HG02763 (cell line): Measurements from ENCODE around the gene DOCK1.

Source experiments
- ATAC-seq: cut with Tn5 transposase; IDR thresholded peaks from one replicate; pipeline ENCODE4 v1.9.1; 2021; ENCODE audit warnings: mild to moderate bottlenecking, moderate library complexity; ENCODE audit not compliant: unreplicated experiment

The DOCK1 gene

GRCh38 chr10:127440371-127440770, 535.1 kb downstream of the DOCK1 start:
- no peak for ATAC-seq

DNA sequence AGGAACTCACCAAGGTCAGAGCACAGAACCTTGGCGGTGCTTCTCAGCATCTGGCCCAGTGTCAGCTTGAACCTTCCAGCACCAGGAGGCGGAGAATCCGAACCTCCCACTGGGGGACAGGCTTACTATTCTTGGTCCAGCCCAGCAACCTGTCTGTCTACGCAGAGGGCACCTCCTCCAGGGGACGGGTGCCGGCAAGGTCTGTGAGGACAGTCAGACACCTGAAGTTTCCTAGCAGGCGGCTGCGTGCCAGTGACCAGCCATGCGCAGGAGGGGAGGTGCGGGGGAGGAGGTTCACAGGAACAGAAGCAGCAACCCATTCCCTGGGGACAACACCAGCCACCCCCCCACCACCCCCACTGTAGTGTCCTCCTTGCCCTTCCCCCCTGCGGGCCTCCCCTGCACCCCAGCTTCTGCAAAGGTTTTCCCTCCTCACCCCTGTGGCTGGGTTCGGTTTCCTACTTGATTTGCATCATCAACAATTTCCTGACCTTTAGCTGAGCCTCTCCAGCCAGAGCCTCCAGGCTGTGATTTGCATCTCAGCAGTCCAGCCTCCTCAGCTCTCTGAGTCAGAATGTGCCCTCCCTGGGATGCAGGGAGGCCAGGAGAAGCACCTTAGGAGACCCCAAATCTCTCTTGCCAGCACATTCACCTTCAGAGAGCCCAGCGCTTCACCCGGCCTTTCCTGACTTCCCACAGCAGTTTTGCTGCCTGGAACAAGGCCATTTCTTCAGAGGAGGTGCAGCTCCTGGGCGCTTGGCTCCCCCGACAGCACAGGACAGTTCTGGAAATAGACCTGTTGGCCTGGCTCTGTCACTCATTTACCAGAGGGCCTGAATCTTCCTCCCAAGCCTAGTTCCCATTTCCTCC, 536.4 kb downstream of the DOCK1 start:
- ATAC-seq: no peak

- ATAC-seq: no peak
These were observed 536.9 kb downstream of the DOCK1 start for GRCh38 chr10:127442220-127442525.

- ATAC-seq: no peak
These were observed 538.9 kb downstream of the DOCK1 start for GRCh38 chr10:127444155-127444554.

DNA sequence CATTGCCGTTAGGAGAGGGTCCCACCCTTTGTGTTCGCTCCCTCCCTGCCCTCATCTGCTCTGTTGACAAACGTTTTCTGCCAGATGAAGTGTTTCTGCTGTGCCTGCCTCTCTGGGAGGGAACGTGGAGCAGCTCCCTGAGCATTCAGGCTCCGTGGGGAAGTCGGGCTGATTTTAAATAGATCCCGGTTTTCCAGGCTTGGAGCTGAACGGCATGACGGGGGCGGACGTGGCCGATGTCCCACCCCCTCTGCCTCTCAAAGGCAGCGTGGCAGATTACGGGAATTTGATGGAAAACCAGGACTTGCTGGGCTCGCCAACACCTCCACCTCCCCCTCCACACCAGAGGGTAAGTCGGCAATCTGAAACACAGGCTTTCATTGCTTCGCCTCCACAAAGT, 542.0 kb downstream of the DOCK1 start:
- ATAC-seq: no peak

- no peak for ATAC-seq
These were observed 544.3 kb downstream of the DOCK1 start for GRCh38 chr10:127449490-127449889.

DNA sequence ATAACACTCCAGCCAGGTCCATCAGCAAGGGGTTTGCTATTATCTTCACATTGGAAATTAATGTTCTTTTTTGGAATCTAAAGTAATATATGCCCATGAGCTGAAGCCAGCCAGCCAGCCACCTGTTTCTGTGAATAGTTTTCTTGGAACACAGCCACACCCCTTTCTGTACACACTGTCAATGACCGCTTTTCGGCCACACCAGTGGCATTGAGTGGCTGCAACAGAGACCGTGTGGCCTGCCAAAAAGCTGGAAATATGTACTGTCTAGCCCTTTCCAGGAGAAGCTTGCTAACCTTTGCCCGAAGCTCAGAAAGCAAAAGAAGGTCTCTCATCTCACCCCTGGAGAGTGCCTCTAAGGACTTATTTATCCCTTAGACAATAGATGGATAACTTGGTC, 545.4 kb downstream of the DOCK1 start:
- ATAC-seq: no peak

DNA sequence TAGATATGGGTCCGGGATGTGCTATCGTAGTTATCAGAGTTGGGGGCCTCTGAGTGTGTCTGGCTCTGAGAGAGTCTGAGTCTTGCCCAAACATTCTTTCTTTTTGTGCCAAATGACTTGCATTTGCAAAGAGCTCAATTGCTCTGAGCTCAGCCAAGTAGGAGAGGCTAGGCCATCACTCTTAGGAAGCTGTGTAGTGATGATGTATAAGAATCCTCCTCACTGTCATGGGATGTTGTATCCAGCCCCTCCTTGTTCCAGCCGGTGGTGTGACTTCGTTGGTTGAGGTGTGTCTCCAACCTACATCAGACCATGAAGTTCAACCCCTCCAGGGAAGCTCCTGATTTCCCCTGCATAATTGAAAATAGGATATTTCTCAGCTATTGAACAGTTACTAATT, 546.4 kb downstream of the DOCK1 start:
- ATAC-seq: no peak

DNA sequence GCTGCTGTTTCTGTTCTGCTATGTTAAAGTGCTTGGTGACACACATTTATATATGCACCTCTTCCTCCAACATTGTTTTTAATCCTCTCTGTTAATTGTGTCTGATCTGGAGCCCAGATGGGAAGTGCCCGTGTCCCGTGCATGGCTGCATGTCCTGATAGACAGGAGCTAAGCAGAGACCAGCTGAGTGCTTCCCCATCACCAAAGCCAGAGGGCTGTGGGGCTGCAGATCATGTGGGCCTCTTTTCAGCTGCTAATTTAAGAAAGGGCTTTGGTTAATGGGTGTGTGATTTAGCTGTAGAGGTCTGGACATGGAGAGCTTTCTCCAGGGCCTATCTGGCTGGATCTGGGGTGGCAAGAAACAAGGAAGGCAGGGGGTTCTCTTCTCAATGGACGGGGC, 547.3 kb downstream of the DOCK1 start:
- no peak for ATAC-seq

- ATAC-seq: no peak
These were observed 548.5 kb downstream of the DOCK1 start for GRCh38 chr10:127453706-127454105.

- ATAC-seq: no peak
These were observed 550.9 kb downstream of the DOCK1 start for GRCh38 chr10:127456122-127456521.

DNA sequence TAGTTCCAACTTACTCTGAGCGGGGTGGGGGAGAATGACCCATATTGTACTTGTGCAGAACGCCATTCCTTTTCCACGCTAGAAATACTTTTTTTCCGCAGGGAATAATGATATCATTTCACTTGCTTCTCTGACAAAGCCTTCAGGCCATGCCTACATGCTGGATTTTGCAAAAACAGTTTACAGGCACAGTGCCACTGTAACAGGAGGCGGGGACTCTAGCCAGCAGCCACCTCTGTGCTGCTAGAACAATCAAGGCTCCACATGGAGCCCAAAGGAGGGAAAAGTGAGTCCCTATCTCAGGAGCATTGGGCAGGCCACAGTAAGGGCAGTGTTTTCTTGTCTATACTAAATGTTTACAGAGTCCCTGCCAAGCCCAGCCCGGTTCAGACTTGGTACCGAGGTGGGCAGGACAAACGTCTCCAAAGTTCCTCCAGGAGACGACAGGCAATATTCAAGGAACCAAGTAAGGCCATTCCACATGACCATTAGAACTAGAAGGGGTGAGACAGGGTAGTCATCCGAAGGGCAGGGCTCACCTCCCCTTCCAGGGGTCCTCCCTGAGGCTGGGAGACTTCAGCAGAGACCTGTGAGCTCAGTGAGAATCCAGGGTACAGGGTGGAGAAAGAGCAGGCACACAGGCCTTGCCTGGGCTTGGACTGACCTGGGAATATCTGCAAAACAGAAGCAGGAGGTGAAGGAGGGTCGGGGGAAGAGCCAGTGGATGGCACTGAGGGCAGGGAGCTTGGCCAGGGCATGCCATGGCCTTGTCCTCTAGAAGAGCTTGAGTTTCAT, 553.0 kb downstream of the DOCK1 start:
- ATAC-seq: no peak

- no peak for ATAC-seq
These were observed 553.6 kb downstream of the DOCK1 start for GRCh38 chr10:127458829-127459228.

DNA sequence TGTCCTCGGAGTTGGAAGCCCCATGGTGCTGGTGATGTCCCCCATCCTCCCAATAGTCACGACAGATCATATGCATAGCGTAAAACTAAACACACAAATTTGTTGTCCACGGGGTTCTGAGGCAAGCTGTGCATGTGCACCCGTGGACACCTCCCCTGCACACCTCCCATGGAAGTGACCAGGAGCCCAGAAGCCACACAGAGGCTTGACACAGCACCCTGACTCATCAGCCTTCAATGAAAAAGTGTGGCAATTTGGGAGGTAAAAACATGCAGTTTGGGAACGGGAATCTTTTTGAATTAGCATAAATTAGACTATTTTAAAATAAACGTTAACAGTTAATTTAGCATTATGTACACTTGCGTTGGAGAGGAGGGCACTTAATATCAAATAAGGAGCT, 554.7 kb downstream of the DOCK1 start:
- no peak for ATAC-seq

GRCh38 chr10:127462643-127463295, 557.5 kb downstream of the DOCK1 start:
- ATAC-seq: no peak

DNA sequence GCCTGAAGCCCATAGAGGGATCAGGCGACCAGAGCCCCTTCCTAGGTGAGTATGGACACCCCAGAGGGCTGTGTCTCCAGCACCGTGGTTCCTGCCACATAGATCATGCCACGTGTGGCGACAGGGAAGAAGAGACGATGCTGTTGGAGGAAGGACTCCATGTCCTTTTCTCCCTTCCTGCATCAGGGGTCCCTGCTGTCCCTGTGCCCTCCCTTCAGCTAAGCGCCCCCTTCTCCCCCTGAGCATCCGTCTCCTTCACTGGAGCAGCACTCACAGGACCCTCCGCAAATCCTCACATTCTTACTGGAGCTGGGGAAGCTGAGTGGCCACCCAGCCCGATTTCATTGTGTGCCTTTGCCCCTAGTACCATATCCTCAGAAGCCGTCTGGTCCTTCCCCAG, 558.3 kb downstream of the DOCK1 start:
- ATAC-seq: no peak

- ATAC-seq: no peak
These were observed 559.3 kb downstream of the DOCK1 start for GRCh38 chr10:127464561-127464960.

DNA sequence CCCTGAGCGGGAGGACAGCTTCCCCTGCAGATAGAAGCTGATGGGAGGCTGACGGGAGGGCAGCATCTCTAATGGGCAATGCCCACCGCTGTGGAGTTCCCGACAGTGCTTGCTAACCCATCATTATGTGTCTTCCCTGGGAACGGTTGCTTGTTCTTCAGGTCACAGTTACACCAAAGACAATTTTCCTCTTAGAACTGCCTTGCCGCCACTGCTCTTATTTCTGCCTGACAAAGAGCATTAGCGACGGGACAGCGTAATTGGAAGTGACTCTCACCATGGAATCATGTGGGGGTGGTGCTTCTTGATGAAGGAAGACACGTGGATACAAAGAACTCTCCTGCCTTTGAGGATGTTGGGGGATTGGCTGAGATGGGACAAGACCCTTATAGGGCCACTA, 562.6 kb downstream of the DOCK1 start:
- no peak for ATAC-seq

- no peak for ATAC-seq
These were observed 563.4 kb downstream of the DOCK1 start for GRCh38 chr10:127468632-127469031.

- no peak for ATAC-seq
These were observed 565.7 kb downstream of the DOCK1 start for GRCh38 chr10:127470911-127471310.

DNA sequence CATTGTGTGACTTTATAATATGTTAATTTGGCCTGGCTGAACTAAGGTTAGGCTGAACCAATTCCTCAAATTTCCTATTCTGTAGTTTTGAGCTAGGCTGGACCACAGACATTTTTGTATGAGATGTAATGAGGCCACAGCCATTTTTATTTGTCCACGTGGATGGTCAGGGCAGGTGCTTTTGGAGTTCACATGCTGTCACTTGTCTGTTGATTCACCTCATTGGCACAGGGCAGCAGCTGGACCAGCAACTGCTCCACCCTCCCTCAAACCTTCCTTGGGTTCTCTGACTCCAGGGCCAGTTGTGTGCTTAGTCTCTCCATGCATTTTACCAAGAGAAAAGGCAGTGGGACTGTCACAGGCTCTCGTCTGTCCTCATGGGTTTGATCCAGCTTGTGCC, 567.7 kb downstream of the DOCK1 start:
- ATAC-seq: no peak

DNA sequence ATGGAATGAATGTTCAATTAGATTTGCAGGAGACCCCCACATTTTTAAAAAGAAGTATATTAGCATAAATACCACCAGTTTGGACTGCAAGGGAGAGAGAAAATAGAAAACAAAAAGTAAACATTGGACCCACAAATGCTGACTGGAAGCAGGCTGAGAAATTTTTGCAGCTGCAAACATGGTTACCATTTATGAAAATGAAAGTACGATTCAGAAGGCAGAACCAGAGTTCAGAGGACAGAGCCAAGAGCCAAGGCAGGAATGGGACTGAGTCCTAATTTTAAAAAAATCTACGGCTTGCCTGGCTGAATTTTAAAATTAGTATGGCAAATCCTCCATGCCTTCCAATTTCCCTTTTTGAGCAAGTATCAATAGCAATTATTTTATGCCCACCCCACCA, 569.3 kb downstream of the DOCK1 start:
- ATAC-seq: no peak
